Measurements from ENCODE around the gene DPP9. TPM values are rescaled to one million over a fixed set of nuclear protein-coding genes. Genes with fewer than 3 reads are reported as not detected.

The DPP9 gene
- total RNA-seq, 1 experiment from 2014 or later, result 46.4 TPM

DNA sequence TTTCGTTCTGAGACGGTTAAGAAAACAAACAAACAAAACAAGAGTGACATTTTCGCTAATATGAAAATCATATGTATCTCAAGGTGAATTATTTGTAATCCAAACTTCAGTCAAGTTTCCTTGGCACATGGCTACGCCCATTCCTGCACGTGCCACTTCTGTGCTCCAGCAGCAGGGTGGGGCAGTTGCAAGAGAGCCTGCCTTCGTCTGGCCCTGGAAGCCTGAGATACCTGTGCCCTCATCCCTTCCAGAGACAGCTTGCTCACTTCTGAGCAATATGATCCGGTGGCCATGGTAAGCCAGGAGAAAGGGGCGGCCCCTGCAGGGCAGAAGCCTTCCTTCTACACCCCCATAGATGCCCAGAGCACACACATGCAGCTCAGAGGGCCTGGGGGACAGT is 22.1 kb downstream of the DPP9 start:
- Histone ChIP-seq H3K4me1 (ENCODE audit: insufficient read depth, low read length) (no peaks in the 10 kb centered on the region), H3K4ac (ENCODE audit: low read depth, low read length) (no peak overlapping the region), H2AFZ (ENCODE audit: low read length) (no peak overlapping the region), H3K79me1 (ENCODE audit: insufficient read depth, low read depth, low read length, poor library complexity, severe bottlenecking) (no peaks in the 10 kb centered on the region), H4K8ac (replicated peaks; ENCODE audit: insufficient read length, low read depth, low read length) (no peak overlapping the region), H2AK5ac (ENCODE audit: insufficient read length, low read length) (no peak overlapping the region), H4K20me1 (ENCODE audit: control insufficient read depth, insufficient read depth, insufficient read length) (no peaks in the 10 kb centered on the region), H3K79me2 (ENCODE audit: insufficient read depth, low read length) (no peaks in the 10 kb centered on the region), H2BK15ac (ENCODE audit: low read depth, low read length) (no peak overlapping the region), H3K56ac (ENCODE audit: insufficient read length, low read depth, low read length) (no peak overlapping the region), H3K9ac (ENCODE audit: extremely low read depth, insufficient read length, low read length) (no peak overlapping the region), H3K27ac (ENCODE audit: insufficient read length, low read depth, low read length) (no peak overlapping the region), H3K27me3 (ENCODE audit: insufficient read depth, low read length) (no peaks in the 10 kb centered on the region), H2BK5ac (ENCODE audit: insufficient read length, low read length) (no peak overlapping the region), H4K91ac (ENCODE audit: insufficient read length, low read depth, low read length) (no peak overlapping the region), H2BK120ac (ENCODE audit: low read depth, low read length, poor library complexity, severe bottlenecking) (no peak overlapping the region), H3K18ac (ENCODE audit: insufficient read length, low read depth, low read length) (no peak overlapping the region), H3K23ac (ENCODE audit: insufficient read length, low read depth, low read length) (no peak overlapping the region), H3K4me2 (ENCODE audit: insufficient read depth, insufficient read length, low read length) (no peak overlapping the region), H2BK12ac (ENCODE audit: insufficient read length, low read depth, low read length) (no peak overlapping the region), H3K9me3 (ENCODE audit: control insufficient read depth, low read depth, low read length) (no peaks in the 10 kb centered on the region), H4K5ac (ENCODE audit: insufficient read length, low read depth, low read length) (no peak overlapping the region), H3K14ac (ENCODE audit: insufficient read depth, low read length) (no peak overlapping the region), H3T11ph (ENCODE audit: low read length) (no peak overlapping the region), H3K23me2 (ENCODE audit: insufficient read length, low read depth, low read length, poor library complexity, severe bottlenecking) (no peaks in the 10 kb centered on the region), H2BK20ac (ENCODE audit: low read depth, low read length, poor library complexity, severe bottlenecking) (no peak overlapping the region)
- H3K27ac Mint-ChIP-seq, result no peak overlapping the region
- H3K4me3 Mint-ChIP-seq, result no peak overlapping the region
- no peak for DNase-seq
- no peaks in the 10 kb centered on the region for H3K4me1 Mint-ChIP-seq
- no peaks in the 10 kb centered on the region for H3K9me3 Mint-ChIP-seq
- H3K36me3 Mint-ChIP-seq (ENCODE audit: insufficient read depth in 1 of 3, low read depth in 3 of 3), result peaks cover 23 to 67% (median 55%) of the 10 kb centered on the region in 3 experiments; a peak in 6 of 7 replicates
- no CpG with 5 or more reads among the region's 8 CpGs for WGBS (ENCODE audit: extremely low coverage, insufficient read length, low lambda C conversion rate)
- no peaks in the 10 kb centered on the region for H3K27me3 Mint-ChIP-seq (ENCODE audit: low read depth)
- TF ChIP-seq, protein P1, sequence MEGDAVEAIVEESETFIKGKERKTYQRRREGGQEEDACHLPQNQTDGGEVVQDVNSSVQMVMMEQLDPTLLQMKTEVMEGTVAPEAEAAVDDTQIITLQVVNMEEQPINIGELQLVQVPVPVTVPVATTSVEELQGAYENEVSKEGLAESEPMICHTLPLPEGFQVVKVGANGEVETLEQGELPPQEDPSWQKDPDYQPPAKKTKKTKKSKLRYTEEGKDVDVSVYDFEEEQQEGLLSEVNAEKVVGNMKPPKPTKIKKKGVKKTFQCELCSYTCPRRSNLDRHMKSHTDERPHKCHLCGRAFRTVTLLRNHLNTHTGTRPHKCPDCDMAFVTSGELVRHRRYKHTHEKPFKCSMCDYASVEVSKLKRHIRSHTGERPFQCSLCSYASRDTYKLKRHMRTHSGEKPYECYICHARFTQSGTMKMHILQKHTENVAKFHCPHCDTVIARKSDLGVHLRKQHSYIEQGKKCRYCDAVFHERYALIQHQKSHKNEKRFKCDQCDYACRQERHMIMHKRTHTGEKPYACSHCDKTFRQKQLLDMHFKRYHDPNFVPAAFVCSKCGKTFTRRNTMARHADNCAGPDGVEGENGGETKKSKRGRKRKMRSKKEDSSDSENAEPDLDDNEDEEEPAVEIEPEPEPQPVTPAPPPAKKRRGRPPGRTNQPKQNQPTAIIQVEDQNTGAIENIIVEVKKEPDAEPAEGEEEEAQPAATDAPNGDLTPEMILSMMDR (conservative IDR thresholded peaks at IDR 0.05), result no peak
